Stimulated activated CD4-positive, alpha-beta T cell treated with anti-CD3 and anti-CD28 coated beads, Interleukin-12 subunit alpha, Interleukin-12 subunit beta, amount 100 ng/mL, for 4 hours (primary cell): ENCODE measurements around the gene RCE1.

Experiments
- DNase-seq: peaks from one replicate; pipeline ENCODE4 v3.0.0-alpha.2; 2020

RCE1 gene

DNA sequence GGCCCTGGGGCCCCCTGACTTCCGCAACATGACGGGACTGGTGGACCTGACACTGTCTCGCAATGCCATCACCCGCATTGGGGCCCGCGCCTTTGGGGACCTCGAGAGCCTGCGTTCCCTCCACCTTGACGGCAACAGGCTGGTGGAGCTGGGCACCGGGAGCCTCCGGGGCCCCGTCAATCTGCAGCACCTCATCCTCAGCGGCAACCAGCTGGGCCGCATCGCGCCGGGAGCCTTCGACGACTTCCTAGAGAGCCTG is 14.6 kb downstream of the RCE1 start:
- DNase-seq = no peak

DNA sequence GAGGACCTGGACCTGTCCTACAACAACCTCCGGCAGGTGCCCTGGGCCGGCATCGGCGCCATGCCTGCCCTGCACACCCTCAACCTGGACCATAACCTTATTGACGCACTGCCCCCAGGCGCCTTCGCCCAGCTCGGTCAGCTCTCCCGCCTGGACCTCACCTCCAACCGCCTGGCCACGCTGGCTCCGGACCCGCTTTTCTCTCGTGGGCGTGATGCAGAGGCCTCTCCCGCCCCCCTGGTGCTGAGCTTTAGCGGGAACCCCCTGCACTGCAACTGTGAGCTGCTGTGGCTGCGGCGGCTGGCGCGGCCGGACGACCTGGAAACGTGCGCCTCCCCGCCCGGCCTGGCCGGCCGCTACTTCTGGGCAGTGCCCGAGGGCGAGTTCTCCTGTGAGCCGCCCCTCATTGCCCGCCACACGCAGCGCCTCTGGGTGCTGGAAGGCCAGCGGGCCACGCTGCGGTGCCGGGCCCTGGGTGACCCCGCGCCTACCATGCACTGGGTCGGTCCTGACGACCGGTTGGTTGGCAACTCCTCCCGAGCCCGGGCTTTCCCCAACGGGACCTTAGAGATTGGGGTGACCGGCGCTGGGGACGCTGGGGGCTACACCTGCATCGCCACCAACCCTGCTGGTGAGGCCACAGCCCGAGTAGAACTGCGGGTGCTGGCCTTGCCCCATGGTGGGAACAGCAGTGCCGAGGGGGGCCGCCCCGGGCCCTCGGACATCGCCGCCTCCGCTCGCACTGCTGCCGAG is 15.1 kb downstream of the RCE1 start:
- DNase-seq = no peak

DNA sequence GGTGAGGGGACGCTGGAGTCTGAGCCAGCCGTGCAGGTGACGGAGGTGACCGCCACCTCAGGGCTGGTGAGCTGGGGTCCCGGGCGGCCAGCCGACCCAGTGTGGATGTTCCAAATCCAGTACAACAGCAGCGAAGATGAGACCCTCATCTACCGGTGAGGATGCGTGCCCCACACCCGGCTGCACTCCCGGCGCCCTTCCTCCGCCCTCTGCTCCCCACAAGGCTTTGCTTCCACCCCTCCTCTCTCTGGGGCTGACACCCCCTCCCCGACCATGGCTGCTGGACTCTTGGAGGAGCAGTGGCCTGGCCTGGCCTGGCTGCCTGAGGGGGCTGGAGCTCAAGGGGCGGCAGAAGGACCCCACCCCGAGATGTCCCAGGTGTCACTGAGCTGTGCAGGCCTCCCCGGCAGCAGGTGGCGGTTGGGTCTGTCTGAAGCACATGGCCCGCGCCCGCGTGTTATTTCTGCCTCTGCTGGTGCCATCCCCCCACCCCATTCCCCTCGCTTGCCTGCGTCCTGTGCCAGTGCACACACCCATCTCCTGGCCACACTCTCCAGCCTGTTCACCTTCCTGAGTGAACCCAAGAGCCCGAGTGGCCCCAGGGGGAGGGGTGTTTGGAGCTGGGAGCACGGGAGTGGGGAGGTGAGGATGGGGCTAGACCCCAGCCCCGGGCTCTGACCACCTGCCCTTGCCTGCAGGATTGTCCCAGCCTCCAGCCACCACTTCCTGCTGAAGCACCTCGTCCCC is 15.9 kb downstream of the RCE1 start:
- no peak for DNase-seq

DNA sequence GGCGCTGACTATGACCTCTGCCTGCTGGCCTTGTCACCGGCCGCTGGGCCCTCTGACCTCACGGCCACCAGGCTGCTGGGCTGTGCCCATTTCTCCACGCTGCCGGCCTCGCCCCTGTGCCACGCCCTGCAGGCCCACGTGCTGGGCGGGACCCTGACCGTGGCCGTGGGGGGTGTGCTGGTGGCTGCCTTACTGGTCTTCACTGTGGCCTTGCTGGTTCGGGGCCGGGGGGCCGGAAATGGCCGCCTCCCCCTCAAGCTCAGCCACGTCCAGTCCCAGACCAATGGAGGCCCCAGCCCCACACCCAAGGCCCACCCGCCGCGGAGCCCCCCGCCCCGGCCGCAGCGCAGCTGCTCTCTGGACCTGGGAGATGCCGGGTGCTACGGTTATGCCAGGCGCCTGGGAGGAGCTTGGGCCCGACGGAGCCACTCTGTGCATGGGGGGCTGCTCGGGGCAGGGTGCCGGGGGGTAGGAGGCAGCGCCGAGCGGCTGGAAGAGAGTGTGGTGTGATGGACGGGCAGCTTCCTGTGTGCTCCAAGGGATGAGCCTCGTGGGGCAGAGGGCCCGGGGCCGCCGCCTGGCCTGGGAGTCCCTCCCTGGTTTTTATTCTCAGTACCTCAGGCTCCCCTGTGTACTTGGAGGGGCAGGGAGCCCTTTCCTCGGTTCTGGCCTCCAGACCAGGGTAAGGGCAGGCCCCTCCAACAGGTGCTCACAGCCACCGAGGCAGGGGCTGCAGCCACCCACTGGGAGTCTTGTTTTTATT is 16.6 kb downstream of the RCE1 start:
- DNase-seq = no peak

DNA sequence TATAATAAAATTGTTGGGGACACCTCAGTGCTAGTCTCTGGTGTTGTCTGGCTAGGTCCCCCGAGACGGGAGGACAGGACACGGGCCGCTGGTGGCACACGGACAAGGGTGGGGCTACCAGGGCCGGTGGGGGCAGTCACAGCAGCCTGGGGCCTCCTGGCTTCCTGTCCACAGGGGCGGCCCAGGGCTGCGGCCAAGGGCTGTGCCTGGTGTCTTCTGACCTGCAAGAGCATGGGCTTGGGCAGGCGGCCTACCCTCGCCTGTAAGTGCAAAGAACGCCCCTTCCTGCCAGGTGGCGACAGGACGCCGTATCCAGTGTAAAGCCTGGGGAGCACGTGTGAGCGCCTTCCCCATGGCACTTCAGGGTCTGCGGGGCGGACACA is 17.2 kb downstream of the RCE1 start:
- DNase-seq = no peak

DNA sequence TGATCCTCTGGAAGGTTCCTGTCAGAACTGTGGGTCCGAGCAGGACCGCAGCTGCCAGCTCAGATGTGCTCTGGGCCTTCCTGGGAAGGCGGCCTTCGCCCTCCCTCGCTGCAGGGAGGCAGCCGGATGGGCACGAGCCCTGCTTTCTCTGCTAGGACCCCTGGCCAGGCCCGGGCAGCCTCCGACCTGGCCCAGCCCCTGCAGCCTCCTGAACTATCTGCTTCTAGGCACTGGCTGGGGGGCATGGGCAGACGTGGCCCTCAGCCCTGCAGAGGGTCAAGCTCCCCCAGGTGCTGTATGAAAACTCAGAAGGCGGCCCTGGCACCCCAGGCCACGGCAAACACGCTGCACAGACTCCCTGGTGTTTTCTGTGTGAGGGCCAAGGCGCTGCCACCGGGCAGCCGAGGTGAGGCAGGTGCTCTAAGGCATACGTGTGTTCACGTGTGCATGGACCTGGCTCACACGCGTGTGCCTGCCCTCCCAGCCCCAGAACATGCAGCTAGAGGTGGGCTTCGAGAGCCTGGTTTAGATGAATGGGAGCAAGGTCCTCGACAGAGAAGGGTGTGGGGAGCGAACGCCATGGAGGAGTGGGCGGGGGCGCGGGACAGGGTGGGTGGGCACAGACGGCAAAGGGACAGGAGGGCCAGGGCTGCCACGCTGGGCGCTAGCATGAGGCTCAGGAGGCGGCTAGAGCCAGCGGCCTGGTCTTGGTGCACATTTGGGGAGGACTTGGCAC is 18.0 kb downstream of the RCE1 start:
- DNase-seq = no peak

DNA sequence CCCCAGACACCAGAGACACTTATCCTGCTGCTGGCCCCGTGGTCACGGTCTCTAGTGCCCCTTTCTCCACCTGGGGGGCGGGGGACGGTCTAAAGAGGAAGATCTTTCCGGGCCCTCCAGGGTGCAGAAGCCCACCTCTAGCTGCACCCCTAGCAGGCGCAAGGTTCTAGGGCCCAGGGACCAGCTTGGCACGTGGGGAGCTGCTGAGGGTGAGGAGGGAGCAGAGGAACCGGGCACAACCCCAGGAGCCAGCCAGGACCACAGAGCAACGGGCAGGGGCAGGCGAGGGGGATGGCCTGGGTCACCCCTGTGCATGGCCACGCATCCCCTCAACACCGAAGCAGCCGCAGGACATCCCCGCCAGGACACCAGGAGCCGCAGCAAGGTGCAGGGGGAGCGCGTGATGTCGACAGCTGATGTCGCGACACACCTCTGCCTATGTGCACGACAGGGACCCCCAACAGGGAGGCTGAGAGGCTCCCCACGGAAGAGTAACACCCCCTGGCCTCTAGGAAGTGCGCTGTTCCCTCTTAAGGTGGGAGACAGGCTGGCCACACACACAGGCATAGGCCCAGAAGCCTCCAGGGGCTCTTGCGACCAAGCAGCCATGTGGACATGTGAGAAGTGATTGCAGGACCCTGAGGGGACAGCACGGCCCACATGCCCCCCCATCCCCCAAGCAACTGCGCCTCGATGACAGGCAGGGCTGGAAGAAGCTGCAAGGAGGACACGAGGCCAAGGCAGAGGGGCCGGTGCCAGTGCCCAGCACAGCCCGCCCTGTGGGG is 18.7 kb downstream of the RCE1 start:
- DNase-seq = no peak

DNA sequence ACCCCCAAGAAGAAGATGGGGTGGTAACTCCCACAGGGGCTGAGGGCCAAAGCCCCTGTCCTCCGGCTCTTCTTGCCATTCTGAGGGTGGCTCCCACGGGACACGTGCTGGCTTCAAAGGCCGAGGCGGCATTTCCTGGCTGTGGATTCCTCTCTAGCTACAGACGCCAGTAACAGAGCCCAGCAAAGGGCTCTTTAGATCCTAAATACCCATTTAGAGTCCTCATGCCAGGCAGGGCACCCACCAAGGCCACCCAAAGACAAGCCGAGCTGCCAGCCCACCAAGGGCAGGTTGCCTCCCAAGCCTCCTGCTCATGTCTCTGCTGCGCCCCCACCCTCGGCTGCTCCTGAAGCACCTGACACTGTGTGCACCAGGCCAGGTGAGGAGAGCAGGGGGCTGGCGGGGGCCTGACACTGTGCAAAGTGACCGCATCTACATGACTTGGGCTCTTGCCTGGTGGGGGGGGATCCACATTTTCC is 19.4 kb downstream of the RCE1 start:
- DNase-seq = no peak

DNA sequence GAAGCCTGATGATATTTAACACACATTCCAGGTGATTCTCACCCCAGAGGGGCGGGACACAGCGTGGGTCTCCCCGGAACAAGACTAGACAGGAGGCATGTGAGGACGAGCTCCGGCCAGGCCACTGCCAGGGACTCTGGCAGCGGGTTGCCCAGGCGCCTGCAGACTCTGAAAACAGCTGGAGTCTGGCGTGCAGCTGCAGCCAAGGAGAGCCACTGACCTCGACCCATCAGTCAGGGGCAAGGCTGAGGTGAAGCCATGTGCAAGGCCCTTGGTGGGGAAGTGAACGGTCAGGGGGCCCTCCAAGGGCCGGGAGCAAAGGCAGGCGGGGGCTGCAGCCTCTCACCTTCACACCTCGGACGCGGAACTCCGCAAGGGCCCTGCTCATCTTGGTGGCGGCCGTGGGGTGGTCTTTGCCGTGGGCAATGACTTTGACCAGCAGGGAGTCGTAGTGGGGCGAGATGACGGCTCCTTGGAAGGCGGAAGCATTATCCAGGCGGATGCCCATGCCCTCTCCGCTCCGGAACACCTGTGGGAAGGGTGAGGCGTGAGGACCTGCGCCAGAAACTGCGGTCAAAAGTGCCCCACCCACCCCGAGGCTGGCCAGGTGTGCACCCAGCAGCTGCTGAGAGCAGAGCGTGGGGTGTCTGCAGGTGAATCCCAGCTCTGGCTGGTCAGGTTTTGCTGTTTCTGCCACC is 20.3 kb downstream of the RCE1 start:
- no peak for DNase-seq

DNA sequence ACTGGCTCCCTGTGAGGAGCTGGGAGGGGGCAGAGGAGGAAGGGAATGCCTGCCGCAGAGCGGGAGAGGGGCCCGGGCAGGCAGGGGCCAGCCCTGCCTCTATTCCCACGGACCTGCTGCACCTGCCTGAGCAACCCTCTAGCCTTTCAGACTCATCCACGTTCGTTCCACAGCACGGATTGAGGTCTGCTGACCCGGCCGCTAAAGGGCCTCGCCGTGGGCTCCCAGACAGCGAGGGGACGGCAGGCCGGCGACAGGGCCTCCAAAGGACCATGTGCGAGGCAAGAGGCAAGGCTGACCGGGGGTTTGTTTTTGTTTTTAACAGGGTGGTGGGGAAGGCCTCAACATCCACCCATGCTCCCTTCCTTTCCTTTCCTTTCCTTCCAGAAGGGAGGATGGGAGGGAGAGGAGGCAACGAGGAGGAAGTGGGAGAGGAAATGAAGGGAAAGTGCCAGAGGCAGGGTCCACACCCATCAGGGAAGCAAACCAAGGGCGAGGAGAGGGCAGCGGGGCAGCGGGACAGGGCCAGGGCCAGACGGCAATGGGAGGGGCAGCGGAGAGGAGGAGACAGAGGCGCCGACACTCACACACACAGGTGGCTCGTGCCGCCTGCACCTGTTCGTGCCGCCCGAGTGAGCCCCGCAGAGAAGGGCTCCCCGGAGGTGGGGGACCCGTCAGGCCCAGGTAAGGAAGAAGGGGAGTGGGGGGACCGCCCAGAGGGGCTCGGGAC is 21.1 kb downstream of the RCE1 start:
- no peak for DNase-seq

DNA sequence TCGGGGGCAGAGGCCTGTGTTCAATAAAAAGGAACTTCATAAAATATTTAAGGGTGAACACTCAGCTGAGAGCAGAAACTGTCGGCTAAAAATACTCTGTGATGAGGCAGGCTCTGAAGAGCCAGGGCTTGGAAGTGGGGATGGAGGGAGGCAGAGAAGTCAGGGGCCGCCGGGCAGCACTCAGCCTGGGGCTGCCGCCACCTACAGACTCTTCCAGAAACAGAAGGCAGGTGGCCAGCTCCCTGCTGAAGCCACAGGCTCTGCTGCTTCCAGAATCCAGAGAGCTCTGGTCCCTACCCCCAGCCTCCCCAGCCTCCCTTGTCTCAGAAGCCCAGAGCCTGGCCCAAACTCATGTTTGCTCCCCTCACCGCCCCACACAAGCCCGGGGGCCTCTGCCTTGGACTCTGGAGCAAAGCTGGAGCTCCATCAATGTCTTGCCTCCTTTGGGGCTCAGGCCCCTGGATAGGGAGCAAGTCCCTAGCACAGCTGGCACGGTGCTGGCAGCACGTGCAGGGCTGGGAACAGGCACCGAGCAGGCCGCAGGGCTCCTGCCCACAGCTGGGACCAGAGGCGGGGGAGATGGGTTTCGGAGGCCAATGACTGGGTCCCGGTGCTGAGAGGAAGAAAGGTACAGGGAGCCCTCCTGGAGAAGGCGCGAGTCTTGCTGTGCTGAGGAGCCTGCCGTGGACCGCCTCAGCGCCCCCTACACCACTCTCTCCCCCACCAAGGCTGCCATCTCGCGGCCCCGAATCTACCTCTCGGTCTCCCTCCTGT is 21.9 kb downstream of the RCE1 start:
- DNase-seq = no peak

DNA sequence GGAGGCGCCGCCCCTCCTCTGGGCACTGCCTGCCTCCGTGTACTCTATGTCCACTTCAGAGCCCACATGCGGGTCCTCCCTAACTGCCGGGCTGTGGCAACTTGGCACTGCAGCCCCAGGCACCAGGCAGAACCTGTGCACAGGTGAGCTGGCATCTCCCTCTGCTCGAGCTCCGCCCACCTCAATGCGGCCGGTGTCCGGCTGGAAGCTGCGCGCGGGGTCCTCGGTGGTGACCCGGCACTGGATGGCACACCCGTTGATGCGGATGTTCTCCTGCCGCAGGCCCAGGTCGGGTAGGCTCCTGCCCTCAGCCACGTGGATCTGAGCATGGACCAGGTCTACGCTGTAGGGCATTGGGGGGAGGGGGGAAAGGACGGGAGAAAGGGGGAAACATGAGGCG is 22.8 kb downstream of the RCE1 start:
- DNase-seq = no peak

DNA sequence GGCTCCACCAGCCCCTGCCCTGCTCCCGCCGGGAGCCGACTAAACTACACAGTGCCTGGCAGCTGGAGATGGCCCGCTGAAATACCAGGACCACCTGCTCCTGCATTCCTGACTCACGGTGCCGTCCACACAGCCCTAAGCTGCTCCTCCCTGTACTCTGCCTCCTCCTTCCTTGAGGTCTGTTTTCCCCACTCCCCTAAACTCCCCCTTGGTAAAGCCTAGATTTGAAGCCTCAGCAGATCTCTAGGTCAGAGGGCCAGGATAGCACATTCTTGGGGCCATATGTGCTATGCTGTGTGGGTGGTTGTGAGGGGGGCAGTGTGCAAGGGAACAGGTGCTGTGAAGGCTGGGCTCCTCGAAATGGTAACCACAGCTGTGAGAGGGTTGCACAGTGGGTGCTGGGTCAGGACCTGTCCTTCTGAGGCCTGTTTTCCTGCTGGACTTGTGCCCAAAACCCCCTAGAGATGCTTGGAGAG is 23.3 kb downstream of the RCE1 start:
- DNase-seq = no peak

DNA sequence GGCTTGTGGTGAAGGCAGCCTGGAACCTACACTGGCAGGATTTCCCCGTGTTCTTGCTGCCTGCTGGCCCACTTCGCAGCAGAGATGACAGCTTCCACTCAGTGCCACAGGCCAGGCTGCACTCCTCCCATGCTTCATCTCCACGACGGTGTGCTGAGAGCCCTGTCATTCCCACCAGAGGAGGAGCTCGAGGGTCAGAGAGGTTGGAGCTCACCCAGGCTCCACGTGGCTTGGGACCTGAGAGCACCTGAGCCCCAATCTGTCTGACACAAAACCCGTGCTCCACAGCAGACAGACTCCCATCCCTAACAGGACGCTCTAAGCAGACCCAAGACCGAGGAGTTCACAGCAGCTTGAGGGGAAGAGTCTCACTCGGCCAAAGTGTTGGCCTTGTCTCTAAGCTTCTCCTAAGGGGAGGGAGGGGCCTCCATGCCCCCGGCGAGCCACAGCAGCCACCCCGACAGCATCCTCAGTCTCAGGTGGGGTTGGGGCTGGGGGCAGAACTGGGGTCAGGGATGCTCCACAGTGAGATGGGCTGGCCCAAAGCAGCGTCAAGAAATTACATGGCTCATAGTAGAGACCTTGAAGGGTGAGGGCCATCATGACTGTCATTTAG is 24.3 kb downstream of the RCE1 start:
- no peak for DNase-seq

DNA sequence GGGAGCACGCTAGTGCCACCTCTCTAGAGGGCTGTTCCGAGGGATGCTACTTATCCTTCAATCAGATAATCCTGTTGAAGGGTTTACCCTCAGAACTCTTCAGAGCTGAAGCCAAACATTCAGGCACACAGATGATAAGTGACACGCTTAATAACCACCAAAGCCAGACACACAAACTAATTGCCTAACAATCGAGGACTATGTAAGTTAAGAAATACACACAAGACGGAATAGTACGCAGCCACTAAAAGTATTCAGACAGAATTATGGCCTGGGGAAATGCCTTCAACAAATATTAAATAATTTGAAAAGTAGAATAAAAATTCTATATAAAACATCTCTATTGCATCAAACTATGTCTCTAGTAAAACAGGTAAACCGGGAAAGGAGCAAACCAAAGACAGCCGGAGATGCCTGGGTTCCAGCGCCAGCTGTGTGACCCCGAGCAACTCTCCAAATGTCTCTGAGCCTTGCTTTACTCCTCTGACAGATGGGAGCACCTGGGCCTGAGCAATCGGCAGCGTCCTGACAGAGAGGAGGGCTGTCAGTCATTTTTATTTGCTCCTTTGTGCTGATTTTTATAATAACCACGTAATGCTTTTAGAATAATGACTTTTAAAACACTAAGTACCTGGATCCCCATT is 25.0 kb downstream of the RCE1 start:
- DNase-seq = no peak

DNA sequence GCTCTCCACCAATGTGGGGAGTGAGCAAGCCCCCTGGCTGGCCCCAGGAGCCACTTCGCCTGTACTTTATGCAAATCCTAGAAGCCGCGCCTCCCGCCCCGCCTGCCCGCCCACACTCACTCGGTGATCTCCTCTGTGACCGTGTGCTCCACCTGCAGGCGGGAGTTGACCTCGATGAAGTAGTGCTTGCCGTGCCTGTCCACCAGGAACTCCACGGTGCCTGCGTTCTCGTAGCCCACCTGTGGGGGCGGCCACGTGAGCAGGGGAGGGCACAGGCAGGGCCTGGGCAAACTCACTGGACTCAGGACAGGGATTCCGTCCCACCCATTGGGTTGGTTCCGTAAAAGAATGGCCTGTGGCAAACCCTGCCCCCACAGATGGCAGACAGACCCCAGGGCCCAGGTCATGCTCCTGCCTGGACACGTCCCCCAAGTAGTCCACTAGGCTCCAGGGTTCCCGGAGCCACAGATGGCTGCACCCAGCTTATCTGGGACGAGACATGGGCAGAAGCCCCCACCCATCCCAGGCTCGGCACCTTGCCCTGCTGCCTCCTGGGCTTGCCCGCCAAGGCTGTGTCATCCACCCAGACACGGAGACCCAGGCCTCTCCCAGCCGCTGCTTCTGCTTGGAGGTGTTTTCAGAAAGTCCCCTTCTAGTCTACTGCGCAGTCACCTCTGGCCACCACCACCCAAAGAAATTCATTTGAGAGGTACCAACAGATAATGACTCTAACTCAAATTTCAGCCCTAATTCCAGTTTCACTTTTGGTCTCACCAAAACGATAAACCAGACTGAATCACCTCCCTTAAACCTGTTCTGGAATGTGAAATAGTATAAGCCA is 25.7 kb downstream of the RCE1 start:
- DNase-seq = peak; percentile 74

DNA sequence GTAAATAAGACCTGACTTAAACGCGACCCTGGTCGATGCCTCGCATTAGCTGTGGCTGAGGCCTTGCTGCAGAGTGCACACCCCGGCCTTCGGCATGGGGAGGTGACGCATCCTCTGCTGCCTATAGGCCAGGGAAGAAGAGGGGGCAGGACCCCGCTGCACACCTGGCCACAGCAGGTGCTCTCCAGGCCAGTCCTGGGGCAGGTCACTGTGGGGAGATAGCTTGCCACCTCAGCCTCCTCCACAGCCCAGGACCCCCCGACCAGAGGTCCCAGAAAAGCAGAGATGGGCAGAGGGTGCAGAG is 26.3 kb downstream of the RCE1 start:
- DNase-seq = no peak

DNA sequence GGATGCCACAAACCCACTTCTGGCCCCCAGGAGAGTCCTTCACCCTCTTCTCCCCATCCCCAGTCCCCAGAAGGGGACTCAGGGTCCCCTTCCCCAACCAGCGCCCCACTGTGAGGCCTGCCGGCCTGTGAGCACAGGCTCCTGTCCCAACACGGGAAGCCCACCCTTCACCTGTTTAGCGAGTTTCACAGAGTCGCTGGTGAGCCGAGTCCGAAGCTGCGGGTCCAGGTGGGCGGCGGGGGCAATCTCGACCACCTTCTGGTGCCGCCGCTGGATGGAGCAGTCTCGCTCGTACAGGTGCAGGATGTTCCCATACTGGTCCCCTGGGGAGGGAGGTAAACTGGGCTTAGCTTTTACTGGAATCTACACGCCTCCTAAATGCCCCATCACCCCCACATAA is 26.9 kb downstream of the RCE1 start:
- DNase-seq = no peak
